ENCODE measurements around the gene LDLRAD2.

- TF ChIP-seq CTCF (IDR thresholded peaks at IDR 0.05; ENCODE audit: low read depth, low read length) (no peak), EZH2phosphoT487 (IDR thresholded peaks at IDR 0.05; ENCODE audit: low read depth) (no peak)
Measured at GRCh38 chr1:21827141-21827679, 15.1 kb downstream of the LDLRAD2 start.

Data from OCI-LY3 (cell line).